Thyroid gland (tissue), 4 donors: ENCODE data around the gene WNK2. TPM values are rescaled to one million over a fixed set of nuclear protein-coding genes. Genes with fewer than 3 reads are reported as not detected.
A peak's percentile ranks its signal among the peaks of the same experiment; 100 is the strongest.

ENCODE experiments used
- DNase-seq, 2 donors: peaks; one replicate each; pipeline ENCODE4 v3.0.0-alpha.2; 2019
- H3K27ac ChIP-seq, 3 donors: fragments of 200-600 bp; sonication (generic); 1 replicate in 2 of 3; 2 replicates in 1 of 3; pipeline ENCODE4 v1.5.1; 2016 to 2019; ENCODE audit warnings: mild to moderate bottlenecking in 1 of 3, moderate library complexity in 1 of 3
- H3K27me3 ChIP-seq: fragments of 200-600 bp; sonication (generic); one replicate; pipeline ENCODE4 v1.5.1; 2019
- H3K36me3 ChIP-seq, 2 donors: fragments of 200-600 bp; sonication (generic); one replicate each; pipeline ENCODE4 v1.5.1; 2016 to 2019
- H3K4me1 ChIP-seq, 2 donors: fragments of 200-600 bp; sonication (generic); one replicate each; pipeline ENCODE4 v1.5.1; 2017 to 2019
- H3K4me3 ChIP-seq, 3 donors: fragments of 200-600 bp; sonication (generic); replicated peaks in 1 of 3; 1 replicate in 2 of 3; 2 replicates in 1 of 3; pipeline ENCODE4 v1.5.1; 2016; ENCODE audit warnings: mild to moderate bottlenecking in 1 of 3
- H3K9me3 ChIP-seq: fragments of 200-600 bp; sonication (generic); one replicate; pipeline ENCODE4 v1.5.1; 2017
- CTCF ChIP-seq, 6 experiments: fragments of 200-600 bp in 3 of 6; fragments of 450-650 bp in 3 of 6; sonication (generic) in 3 of 6; IDR thresholded peaks; one replicate each; pipeline ENCODE4 v1.5.1; 2016 to 2019; ENCODE audit warnings: antibody characterized with exemption in 6 of 6, mild to moderate bottlenecking in 2 of 6, inconsistent platforms in 1 of 6, moderate library complexity in 1 of 6
- POLR2A ChIP-seq, 2 donors: fragments of 450-650 bp; IDR thresholded peaks; one replicate each; pipeline ENCODE4 v1.6.1; 2017; ENCODE audit warnings: antibody characterized with exemption in 2 of 2, mild to moderate bottlenecking in 2 of 2, moderate library complexity in 1 of 2
- WGBS, 2 donors: methylation state at CpG; one replicate each; pipeline ENCODE4 v1.1.5; 2017; 5-methylcytosine and 5-hydroxymethylcytosine counted together
- intact Hi-C: fragments of 100-400 bp; cut with DNase I; formaldehyde crosslinking; loops from one replicate; pipeline ENCODE4 v1.15.1; 2023
- total RNA-seq, 4 donors: library from RNA; depleted of rRNA; stranded (reverse); fragments of >200 nt; gene quantifications; one replicate each; pipeline ENCODE4 v1.2.3, GENCODE V29; 2016

Gene WNK2
- total RNA-seq, 4 donors from 2014 or later = 0.94 to 8.5 (median 8.1) TPM

DNA sequence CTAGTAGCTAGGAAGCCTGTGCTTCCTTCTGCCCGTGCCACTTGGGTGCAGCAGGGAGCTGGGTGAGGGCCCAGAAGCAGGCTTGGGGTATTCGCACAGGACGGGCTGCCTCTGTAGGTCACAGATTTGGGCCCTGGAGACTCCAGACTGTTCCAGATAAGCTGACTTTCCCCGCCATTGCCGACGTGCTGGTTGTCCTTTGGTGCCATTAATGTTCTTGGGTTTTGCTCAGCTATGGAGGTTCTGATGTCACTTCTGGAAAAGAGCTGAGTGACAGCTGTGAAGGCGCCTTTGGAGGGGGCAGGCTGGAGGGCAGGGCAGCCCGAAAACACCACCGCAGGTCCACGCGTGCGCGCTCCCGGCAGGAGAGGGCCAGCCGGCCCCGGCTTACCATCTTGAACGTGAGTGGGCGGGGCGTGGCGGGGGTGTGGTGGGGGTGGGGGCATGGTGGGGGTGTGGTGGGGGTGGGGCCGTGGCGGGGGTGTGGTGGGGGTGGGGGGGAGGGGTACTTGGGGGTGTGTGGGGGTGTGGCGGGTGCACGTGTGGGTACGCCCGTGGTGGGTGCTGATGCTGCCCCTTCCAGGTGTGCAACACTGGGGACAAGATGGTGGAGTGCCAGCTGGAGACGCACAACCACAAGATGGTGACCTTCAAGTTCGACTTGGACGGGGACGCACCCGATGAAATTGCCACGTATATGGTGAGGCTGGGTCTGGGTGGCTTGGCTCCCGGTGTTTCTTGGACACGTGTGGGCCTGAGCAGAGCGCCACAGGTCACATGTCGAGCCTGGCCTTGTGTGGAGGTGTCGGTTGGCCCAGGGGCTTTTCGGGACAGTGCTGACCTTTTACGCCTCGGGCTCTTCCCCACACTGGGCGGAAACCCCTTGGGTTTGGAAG lies 79.6 kb downstream of the WNK2 start:
- Histone ChIP-seq H3K4me3 (no peak overlapping the region), H3K27me3 (no peaks in the 10 kb centered on the region), H3K9me3 (no peaks in the 10 kb centered on the region), H3K27ac (peak overlapping the region in 1 of 3 donors; percentile 81), H3K36me3 (no peaks in the 10 kb centered on the region), H3K4me1 (peaks cover 19 to 23% of the 10 kb centered on the region in 2 donors)
- TF ChIP-seq POLR2A (IDR thresholded peaks at IDR 0.05) (no peak), CTCF (IDR thresholded peaks at IDR 0.05) (no peak)
- DNase-seq = no peak
- WGBS, 2 donors = 88 to 94% methylated on average over 23 to 26 of the region's 41 CpGs
- intact Hi-C loops = no loop called here

GRCh38 chr9:93264338-93265125 lies 80.6 kb downstream of the WNK2 start:
- Histone ChIP-seq H3K9me3 (no peaks in the 10 kb centered on the region), H3K36me3 (no peaks in the 10 kb centered on the region), H3K27ac (no peak overlapping the region), H3K4me3 (no peak overlapping the region), H3K27me3 (no peaks in the 10 kb centered on the region), H3K4me1 (peaks cover 23% of the 10 kb centered on the region in 2 donors)
- 94 to 96% methylated on average over 11 to 13 of the region's 14 CpGs for WGBS, 2 donors
- intact Hi-C loops = no loop called here
- TF ChIP-seq CTCF (IDR thresholded peaks at IDR 0.05) = no peak
- TF ChIP-seq POLR2A (IDR thresholded peaks at IDR 0.05) = no peak
- DNase-seq = no peak

DNA sequence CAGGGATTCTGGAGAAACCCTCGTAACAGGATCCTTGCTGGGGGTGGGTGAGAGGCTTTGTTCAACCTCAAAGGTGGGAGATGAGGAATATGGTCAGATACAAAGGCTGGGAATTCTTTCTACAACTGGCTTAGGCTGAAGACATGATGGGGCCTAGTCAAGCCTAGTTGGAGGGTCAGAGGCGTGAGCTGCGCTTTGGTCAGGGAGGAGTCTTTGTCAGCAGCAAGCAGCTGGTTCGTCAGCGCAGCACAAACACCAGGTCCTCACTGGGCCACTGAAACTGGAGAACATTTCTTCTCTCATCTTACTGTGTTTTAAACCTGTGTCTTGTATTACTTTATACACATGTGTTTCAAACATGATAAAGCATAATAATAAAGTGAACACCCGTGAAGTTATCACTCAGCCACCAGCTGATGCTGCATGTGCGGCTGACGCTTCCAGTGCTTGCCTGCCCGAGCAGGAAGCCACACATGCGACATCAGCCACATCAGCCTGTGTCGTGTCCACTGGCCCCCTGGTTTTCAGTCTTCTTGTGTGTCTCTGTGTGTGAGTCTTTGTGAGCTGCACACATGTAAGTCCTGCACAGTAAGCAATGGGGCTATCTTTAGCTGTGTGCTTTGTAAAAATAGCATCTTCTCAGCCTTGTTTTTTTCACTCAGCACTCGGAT lies 81.5 kb downstream of the WNK2 start:
- Histone ChIP-seq H3K4me1 (peaks cover 23% of the 10 kb centered on the region in 2 donors), H3K36me3 (no peaks in the 10 kb centered on the region), H3K27me3 (no peaks in the 10 kb centered on the region), H3K9me3 (no peaks in the 10 kb centered on the region), H3K4me3 (no peak overlapping the region), H3K27ac (peak overlapping the region; percentile 17 to 77 (median 69))
- no peak for TF ChIP-seq CTCF (IDR thresholded peaks at IDR 0.05)
- TF ChIP-seq POLR2A (IDR thresholded peaks at IDR 0.05) = no peak
- WGBS, 2 donors = 90 to 95% methylated on average over 12 of the region's 12 CpGs
- intact Hi-C loops = no loop called here
- no peak for DNase-seq

- TF ChIP-seq POLR2A (IDR thresholded peaks at IDR 0.05) (no peak), CTCF (IDR thresholded peaks at IDR 0.05) (no peak)
- WGBS, 2 donors = 88% methylated on average over 6 of the region's 6 CpGs
- intact Hi-C loops = no loop called here
- no peaks in the 10 kb centered on the region for H3K36me3 ChIP-seq
- H3K27ac ChIP-seq = peak overlapping the region; percentile 17 to 77 (median 69)
- no peaks in the 10 kb centered on the region for H3K9me3 ChIP-seq
- H3K4me3 ChIP-seq = no peak overlapping the region
- H3K4me1 ChIP-seq = peaks cover 23% of the 10 kb centered on the region in 2 donors
- no peaks in the 10 kb centered on the region for H3K27me3 ChIP-seq
- no peak for DNase-seq
Observed at GRCh38 chr9:93265972-93266371, 82.0 kb downstream of the WNK2 start.
